ENCODE results near the gene INPP5D.

DNA sequence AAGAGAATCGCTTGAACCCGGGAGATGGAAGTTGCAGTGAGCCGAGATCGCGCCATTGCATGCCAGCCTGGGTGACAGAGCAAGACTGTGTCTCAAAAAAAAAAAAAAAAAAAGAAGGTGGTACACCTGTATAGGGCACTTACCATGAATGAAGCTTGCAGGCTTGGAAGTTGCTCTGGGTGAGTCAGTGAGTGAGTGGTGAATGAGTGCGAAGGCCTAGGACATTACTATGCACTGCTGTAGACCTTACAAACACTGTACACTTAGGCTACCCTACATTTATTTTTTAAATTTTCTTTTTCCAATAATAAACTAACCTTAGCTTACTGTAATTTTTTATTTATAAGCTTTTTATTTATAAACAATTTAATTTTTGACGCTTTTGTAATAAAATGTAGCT lies 113.0 kb downstream of the INPP5D start:
- TF ChIP-seq POLR2AphosphoS5 (IDR thresholded peaks at IDR 0.05; ENCODE audit: low read depth, low read length): no peak
- TF ChIP-seq POLR2A (IDR thresholded peaks at IDR 0.05; ENCODE audit: low read depth, low read length): no peak
- TF ChIP-seq TAF1 (IDR thresholded peaks at IDR 0.05; ENCODE audit: borderline replicate concordance, low read depth, low read length): no peak
